Right lobe of liver (tissue), 4 donors: ENCODE data around the gene PLA2G4A.

ENCODE experiments used
- POLR2A ChIP-seq: fragments of 450-650 bp; IDR thresholded peaks from one replicate; pipeline ENCODE4 v1.6.1; 2017; ENCODE audit warnings: antibody characterized with exemption, mild to moderate bottlenecking
- TF ChIP-seq, protein P1 (sequence below), 4 donors: fragments of 200-600 bp in 3 of 4; fragments of 450-650 bp in 1 of 4; IDR thresholded peaks; one replicate each; pipeline versions ENCODE4 v1.5.1 to v1.8.0; 2016 to 2022; ENCODE audit warnings: antibody characterized with exemption in 4 of 4, mild to moderate bottlenecking in 2 of 4
- donor health status: DM: no; HTN: no; CAD: no.
- donor health status: DM: no; HTN: no; CAD: no.
- donor health status: DM: no; HTN: yes; CAD: no.

- TF ChIP-seq, protein P1, sequence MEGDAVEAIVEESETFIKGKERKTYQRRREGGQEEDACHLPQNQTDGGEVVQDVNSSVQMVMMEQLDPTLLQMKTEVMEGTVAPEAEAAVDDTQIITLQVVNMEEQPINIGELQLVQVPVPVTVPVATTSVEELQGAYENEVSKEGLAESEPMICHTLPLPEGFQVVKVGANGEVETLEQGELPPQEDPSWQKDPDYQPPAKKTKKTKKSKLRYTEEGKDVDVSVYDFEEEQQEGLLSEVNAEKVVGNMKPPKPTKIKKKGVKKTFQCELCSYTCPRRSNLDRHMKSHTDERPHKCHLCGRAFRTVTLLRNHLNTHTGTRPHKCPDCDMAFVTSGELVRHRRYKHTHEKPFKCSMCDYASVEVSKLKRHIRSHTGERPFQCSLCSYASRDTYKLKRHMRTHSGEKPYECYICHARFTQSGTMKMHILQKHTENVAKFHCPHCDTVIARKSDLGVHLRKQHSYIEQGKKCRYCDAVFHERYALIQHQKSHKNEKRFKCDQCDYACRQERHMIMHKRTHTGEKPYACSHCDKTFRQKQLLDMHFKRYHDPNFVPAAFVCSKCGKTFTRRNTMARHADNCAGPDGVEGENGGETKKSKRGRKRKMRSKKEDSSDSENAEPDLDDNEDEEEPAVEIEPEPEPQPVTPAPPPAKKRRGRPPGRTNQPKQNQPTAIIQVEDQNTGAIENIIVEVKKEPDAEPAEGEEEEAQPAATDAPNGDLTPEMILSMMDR (IDR thresholded peaks at IDR 0.05), result no peak
- no peak for TF ChIP-seq POLR2A
Observed at GRCh38 chr1:187018291-187018690, 189.5 kb downstream of the PLA2G4A start.
